H1 (cell line): ENCODE results near the gene RNF152. TPM values are rescaled to one million over a fixed set of nuclear protein-coding genes. Genes with fewer than 3 reads are reported as not detected.

Experiments
- POLR2AphosphoS5 ChIP-seq: IDR thresholded peaks from 2 replicates; pipeline ENCODE4 v1.6.1; 2011; ENCODE audit warnings: low read depth, low read length
- RXRA ChIP-seq: IDR thresholded peaks from 2 replicates; pipeline ENCODE4 v1.6.1; 2011; ENCODE audit warnings: low read depth, mild to moderate bottlenecking, low read length, moderate library complexity; ENCODE audit not compliant: insufficient read depth
- polyA plus RNA-seq, 7 experiments: library from polyadenylated mRNA; depleted of rRNA in 3 of 7; stranded (reverse) in 5 of 7; unstranded in 2 of 7; fragments of >200 nt in 5 of 7; fragments of 200-250 nt in 2 of 7; gene quantifications; 1 replicate in 5 of 7; 2 replicates in 1 of 7; 4 replicates in 1 of 7; pipeline versions ENCODE4 v1.2.1 to v1.2.3, GENCODE V29; 2011 to 2013; ENCODE audit warnings: missing spikeins in 2 of 7, mixed read lengths in 2 of 7
- total RNA-seq: library from RNA; stranded (reverse); fragmentation: NEBNext Ultra II Directional; extraction: Animal tissue kit (Norgen Biotek cat#: 25700); gene quantifications from 2 replicates; pipeline ENCODE4 v1.2.1, GENCODE V29; 2021

Gene RNF152
- total and polyA plus RNA-seq, 2 of the 8 experiments (the other 6 are each of a cell fraction or from before 2014, with no cell fraction given) = 1.1 to 2.7 TPM

DNA sequence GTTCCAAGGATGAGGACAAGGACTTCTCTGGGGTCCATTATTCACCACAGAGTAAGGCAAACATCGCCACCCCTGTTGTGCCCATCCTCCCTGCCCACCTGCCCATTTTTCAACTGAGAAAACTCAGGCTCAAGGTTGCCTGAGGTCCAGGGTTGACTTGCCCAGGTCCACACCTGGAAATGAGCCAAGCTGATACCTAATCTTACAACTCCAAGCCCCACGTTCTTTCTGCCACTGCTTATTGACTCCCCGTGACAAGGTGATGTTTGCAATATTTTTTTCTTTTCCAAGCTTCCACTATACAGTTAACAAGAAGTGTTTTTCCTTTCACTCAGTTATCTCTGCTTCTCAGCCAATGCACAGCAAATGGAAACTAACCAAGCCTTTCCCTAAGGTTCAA, 39.0 kb downstream of the RNF152 start (continued):
- TF ChIP-seq POLR2AphosphoS5 (no peak), RXRA (no peak)
- TF ChIP-seq, all 59 proteins: peak for 0
